Urinary bladder (tissue), 4 donors: ENCODE data around the gene MRPL27. TPM values are rescaled to one million over a fixed set of nuclear protein-coding genes. Genes with fewer than 3 reads are reported as not detected.
A peak's percentile ranks its signal among the peaks of the same experiment; 100 is the strongest.

Experiments used
- DNase-seq: peaks from one replicate; pipeline ENCODE4 v3.0.0-alpha.2; 2015; ENCODE audit errors: extremely low spot score
- H3K27ac ChIP-seq: one replicate; pipeline ENCODE4 v1.5.1; 2013; ENCODE audit warnings: low read depth, mild to moderate bottlenecking, moderate library complexity
- H3K36me3 ChIP-seq: one replicate; pipeline ENCODE4 v1.6.1; 2013; ENCODE audit warnings: mild to moderate bottlenecking, moderate library complexity; ENCODE audit not compliant: insufficient read depth
- H3K4me1 ChIP-seq: one replicate; pipeline ENCODE4 v1.6.1; 2013; ENCODE audit warnings: mild to moderate bottlenecking, moderate library complexity; ENCODE audit not compliant: insufficient read depth
- H3K4me3 ChIP-seq: one replicate; pipeline ENCODE4 v1.5.1; 2013; ENCODE audit warnings: low read depth, low read length
- WGBS: extraction: QIAGEN DNeasy Blood & Tissue Kit; methylation state at CpG from one replicate; pipeline ENCODE4 v1.1.7; 2013; 5-methylcytosine and 5-hydroxymethylcytosine counted together
- polyA plus RNA-seq: library from polyadenylated mRNA; stranded (reverse); fragments of 200-250 nt; gene quantifications from one replicate; pipeline ENCODE4 v1.2.3, GENCODE V29; 2013
- total RNA-seq: library from RNA; depleted of rRNA; stranded (reverse); fragments of >200 nt; gene quantifications from one replicate; pipeline ENCODE4 v1.2.3, GENCODE V29; 2014
- donor health status: healthy with polysubstance abuse.
- donor health status: healthy.

MRPL27 gene
- total and polyA plus RNA-seq, 2 donors, result 38.6 to 99.6 TPM

DNA sequence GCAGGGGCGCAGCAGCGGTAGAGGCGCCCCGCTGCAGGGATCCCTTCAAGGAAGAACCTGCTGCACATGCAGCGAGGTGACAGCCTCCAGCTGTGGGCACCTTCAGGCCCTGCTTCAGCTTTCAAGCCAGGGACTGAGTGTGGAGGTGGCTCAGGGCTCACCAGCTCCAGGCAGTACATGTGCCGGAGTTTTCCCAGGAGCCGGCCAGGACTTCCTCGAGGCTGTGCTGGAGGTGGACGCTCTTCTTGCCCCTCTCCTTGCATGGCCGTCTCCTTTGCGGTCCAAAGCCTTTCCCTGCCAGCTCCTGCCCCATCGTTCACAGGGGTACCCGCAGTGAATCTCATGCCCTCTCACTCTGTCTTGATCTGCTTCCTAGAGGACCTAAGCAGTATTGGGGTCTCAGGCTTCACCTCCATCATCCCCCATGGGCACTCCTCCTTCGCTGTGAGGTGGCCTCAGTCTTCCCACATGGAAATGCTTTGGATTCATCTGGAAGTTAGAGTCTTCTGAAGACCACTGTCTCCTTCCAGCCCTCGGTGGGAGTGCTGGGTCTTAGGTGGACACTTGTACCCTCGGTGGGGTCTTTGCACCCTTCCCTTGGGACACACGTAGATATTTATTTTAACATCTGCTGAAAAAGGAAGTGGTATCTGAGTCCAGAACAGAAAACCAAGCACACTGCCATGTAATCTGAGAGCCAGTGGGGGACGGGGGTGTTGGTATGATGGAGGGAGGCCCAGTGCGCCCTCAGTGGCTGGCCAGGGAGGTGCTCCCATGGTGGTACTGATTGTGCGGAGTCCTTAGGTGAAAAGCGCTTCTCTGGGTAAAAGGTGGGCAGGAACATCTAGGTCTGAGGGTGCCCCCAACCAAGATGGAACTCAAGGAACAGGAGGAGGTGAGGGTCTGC lies 20.0 kb downstream of the MRPL27 start:
- no peak for DNase-seq
- H3K36me3 ChIP-seq, result no peaks in the 10 kb centered on the region

DNA sequence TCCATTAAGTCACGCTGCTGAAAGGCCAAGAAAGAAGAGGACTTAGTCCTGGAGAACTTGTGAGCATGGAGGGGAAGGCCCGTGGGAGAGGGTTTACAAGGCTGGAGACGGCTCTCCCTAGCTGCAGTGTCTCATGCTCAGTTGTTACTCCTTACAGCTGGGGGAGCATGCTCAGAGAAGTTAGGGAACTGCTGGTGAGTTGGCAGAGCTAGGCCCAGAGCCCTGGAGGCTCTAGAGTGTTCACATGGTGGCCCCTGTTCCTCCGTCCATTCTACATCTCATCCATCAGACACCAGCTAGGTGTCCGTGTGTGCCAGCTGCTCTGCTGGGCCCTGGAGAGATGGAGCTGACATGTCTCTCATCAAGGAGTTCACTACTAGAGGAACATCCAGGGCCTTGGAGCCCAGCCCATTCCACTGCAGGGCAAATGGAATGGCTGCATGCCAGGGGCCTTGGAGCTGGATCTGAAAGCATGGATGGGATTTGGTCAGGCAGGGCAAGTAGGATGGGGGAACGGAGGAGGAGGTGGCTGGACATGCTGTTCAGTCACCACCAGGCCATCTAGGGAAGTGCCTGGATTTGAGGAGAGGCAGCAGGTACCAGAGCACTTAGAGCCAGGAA lies 20.8 kb downstream of the MRPL27 start:
- DNase-seq, result no peak
- H3K36me3 ChIP-seq, result no peaks in the 10 kb centered on the region
- no peak overlapping the region for H3K27ac ChIP-seq
- no peak overlapping the region for H3K4me3 ChIP-seq
- no peaks in the 10 kb centered on the region for H3K4me1 ChIP-seq
- 65% methylated on average over 6 of the region's 6 CpGs for WGBS

More for the DNA sequence above, 20.0 kb downstream of the MRPL27 start:
- Histone ChIP-seq H3K4me3 (no peak overlapping the region), H3K4me1 (no peaks in the 10 kb centered on the region), H3K27ac (no peak overlapping the region)
- 91% methylated on average over 21 of the region's 21 CpGs for WGBS

- WGBS, result 94% methylated on average over 2 of the region's 2 CpGs
- Histone ChIP-seq H3K4me3 (no peak overlapping the region), H3K4me1 (no peaks in the 10 kb centered on the region), H3K36me3 (no peaks in the 10 kb centered on the region), H3K27ac (no peak overlapping the region)
- no peak for DNase-seq
Measured at GRCh38 chr17:50350733-50351132, 22.3 kb downstream of the MRPL27 start.

GRCh38 chr17:50349243-50349600 lies 23.8 kb downstream of the MRPL27 start:
- H3K4me3 ChIP-seq, result no peak overlapping the region
- 96% methylated on average over 5 of the region's 5 CpGs for WGBS
- H3K4me1 ChIP-seq, result no peaks in the 10 kb centered on the region
- DNase-seq, result no peak
- H3K36me3 ChIP-seq, result no peaks in the 10 kb centered on the region
- H3K27ac ChIP-seq, result no peak overlapping the region

DNA sequence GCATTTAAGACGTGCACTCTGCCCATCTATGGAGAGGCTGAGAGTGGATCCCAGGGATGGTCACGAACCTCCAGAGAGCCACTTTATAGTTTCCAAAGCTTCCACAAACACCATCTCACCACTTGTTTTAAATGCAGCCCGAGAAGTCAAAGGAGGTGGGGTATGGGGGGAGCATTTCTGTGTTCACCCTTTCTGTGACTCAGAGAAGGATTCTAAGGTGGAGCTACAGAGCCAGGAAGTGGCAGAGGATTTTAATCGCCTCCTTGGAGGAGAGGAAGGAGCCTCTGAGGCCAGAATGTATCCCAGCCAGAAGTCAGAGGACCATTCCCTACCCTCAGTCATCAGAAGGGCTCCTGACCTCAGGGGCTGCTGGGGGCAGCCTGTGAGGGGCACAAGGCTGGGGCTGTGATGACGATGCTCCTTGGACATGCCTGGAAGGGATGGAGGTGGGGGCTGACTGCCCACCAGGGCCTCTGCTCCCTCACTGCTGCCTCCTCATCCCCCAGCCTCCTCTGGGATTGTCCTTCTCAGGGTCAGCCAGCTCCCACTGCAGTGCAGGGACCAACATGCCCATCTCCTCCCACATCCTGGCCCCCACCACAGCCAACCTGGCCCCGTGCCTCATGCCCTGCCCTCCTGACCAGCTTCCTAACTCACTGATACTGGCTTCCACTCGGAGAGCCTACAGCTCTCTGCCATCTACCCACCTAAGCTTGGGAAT lies 24.3 kb downstream of the MRPL27 start:
- no peaks in the 10 kb centered on the region for H3K4me1 ChIP-seq
- DNase-seq, result no peak
- H3K36me3 ChIP-seq, result no peaks in the 10 kb centered on the region
- H3K27ac ChIP-seq, result no peak overlapping the region
- WGBS, result 53% methylated on average over 7 of the region's 7 CpGs
- H3K4me3 ChIP-seq, result no peak overlapping the region

- Histone ChIP-seq H3K4me1 (no peaks in the 10 kb centered on the region), H3K4me3 (no peak overlapping the region), H3K36me3 (no peaks in the 10 kb centered on the region), H3K27ac (no peak overlapping the region)
- WGBS, result 73% methylated on average over 3 of the region's 3 CpGs
- DNase-seq, result no peak
Measured at GRCh38 chr17:50347894-50348291, 25.1 kb downstream of the MRPL27 start.

DNA sequence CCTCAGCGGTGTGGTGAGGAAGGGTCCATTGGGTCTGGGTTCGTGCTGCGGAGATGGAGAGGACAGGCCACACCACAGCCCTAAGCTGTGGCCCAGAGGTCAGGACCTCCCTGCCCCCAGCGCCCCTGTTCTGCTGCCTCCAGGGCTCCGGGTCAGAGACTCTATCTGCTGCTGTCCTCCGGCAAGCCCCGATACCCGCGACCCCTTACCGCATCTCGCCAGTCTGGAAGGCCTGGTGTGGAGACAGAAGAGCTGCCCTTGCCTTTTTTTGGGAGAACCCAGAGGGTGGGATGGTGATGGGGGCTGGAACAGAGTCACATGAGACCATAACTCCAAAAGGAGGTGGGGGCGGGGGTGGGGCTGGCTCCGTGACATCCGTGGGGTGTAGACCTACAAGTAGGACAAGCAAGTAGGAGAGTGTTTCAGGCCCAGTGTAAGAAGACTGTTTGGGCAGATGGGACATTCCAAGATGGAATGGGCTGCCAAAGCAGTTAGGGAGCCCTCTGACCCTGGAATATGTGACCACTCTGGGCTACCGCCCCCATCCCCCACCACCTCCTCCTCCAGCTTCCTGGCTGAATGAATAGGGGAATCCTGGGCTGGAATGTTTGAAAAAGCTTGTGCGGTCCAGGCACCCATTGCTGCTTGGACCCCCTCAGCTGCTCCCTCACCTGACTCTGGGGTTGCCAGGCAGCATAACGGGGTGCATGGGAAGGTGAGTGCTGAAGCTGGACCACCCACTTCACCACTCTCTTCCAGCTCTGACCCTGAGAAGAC lies 25.7 kb downstream of the MRPL27 start:
- 26% methylated on average over 17 of the region's 17 CpGs for WGBS
- no peak for DNase-seq

DNA sequence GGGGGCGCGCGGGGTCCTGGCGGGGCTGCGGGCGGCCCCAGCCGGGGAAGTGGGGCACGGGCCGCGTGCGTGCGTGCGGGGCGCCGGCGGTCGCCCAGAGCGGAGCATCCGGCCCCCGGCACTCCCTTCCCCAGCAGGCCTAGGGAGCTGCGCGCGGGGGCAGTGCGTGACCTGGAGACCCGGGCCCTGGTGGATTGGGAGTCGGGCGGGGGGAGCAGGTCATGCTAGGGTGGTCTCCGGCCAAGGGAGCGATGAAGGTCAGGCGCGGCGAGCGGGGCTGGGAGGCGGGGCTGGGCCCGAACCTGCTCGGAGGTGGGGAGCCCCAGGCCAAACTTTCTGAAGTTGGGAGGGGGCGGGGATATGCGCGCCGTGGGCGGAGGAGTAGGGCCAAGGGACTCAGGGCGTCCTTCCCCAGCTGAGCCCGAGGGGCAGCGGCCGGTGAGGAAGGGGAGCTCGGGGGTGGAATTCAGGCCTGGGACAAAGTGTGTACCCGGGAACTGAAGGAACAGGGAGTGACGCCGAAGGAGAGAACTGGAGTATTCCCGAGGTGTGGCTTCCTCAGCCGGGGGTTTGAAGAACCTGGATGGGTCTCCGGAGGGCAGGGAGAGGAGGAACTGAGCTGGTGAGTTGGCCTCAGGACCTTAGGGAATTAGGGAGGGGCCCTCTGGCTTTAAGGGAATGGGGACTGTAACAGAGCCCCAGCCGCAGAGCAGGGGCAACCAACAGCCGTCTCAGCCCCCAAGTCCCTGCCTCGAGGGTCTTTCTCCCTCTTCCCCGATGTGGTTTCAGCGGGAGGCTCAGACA lies 26.5 kb downstream of the MRPL27 start:
- Histone ChIP-seq H3K27ac (peak overlapping the region; percentile 26), H3K36me3 (no peaks in the 10 kb centered on the region), H3K4me1 (no peaks in the 10 kb centered on the region), H3K4me3 (peak overlapping the region; percentile 95)
- DNase-seq, result no peak
- WGBS, result 1% methylated on average over 56 of the region's 57 CpGs

More for the DNA sequence above, 25.7 kb downstream of the MRPL27 start:
- Histone ChIP-seq H3K27ac (no peak overlapping the region), H3K36me3 (no peaks in the 10 kb centered on the region), H3K4me1 (no peaks in the 10 kb centered on the region), H3K4me3 (peak overlapping the region; percentile 95)

DNA sequence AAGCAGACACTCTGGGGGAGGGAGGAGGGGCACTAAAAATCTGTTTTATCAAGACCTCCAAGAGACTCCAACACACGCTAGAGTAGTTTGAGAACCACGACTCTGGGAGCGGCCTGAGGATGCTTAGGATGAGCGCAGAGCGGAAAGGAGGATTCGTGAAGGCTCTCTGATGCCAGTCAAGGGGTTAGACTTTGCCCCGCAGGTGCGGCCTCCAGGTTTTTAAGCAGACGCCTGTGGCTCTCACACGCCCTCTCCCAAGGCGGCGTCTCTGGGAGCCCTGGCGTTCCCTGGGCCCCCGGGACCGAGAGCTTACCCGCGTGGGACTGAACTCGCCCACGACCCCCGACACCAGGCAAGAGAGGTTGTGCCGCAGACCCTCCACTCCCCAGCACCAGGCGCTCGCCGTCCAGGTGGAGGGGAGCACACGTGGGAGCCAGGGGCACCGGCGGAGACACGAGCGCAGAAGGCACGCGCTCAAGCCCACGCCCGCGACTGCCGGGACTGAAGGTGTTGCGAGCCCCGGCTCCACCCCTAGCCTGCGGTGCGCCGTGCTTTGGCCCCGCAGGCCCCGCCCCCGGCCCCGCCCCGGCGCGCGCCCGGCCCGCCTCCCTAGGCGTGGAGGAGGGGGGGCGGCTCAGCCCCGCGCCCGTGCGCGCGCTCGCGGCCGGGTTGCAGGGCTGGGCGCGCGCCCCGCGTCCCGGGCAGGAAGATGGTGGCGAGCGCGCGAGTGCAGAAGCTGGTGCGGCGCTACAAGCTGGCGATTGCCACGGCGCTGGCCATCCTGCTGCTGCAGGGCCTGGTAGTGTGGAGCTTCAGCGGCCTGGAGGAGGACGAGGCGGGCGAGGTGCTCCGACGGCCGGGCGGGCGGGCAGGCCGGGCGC lies 27.3 kb downstream of the MRPL27 start, which contains the start of gene XYLT2:
Gene XYLT2 (plus strand): TSS at position 695 of the 881 bp plus-strand sequence. CDS start 15 bp downstream, at position 710.
- Histone ChIP-seq H3K27ac (peak within 1 kb of the TSS; percentile 26), H3K36me3 (no peaks in the 10 kb centered on the region), H3K4me3 (peak within 1 kb of the TSS; percentile 95), H3K4me1 (no peaks in the 10 kb centered on the region)
- DNase-seq, result peak; percentile 49
- WGBS, result 2% methylated on average over 87 of the region's 87 CpGs

DNA sequence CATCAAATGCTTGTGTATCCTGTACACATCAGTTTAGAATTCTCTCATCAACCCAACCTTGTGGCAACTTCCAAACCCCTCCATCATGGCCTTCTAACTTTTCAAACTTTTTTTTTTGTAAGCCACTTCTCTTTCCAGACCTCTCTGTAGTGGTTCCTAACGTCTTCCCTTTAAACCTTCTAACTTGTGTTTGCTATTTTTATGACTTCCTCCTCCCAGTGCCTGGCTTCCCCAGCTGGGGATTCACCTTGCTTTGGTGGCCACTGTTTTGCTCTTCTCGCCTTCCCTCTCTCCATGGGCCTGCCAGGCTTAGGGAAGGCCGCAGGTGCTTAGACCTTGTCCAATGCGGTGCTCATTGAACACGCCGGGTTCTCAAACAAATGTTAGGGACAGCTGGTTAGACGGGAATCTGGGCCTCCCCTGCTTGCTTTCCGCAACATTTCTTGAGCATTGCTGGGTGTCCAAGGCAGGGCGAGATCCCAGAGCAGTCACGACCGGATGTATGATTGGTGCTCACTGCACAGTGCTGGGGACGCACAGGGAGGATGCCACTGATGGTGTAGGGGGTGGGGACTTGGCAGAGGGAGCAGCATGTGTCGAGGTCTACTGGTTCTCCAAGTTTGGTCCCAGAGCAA lies 28.1 kb downstream of the MRPL27 start:
- no peak overlapping the region for H3K4me3 ChIP-seq
- H3K4me1 ChIP-seq, result no peaks in the 10 kb centered on the region
- DNase-seq, result no peak
- H3K27ac ChIP-seq, result no peak overlapping the region
- 62% methylated on average over 13 of the region's 13 CpGs for WGBS
- no peaks in the 10 kb centered on the region for H3K36me3 ChIP-seq

DNA sequence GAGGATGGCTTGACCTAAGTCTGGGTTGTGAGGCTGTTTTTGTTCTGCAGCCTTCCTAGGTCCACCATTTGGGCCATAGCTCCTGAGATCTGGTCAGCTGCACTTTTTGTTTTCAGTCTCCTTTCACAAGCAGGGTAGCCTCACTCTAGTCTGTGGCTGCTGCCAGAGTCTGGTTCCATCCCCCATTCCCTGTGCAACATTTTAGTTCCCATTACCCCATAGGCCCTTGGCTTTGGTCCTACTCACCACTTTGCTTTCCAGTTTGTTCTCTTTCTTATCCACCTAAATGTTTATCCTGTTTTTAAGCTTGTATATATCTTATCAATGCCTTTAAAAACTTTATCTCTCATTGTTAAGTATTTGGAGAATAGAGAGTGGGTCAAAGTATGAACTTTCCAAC lies 33.6 kb downstream of the MRPL27 start:
- DNase-seq, result no peak
- Histone ChIP-seq H3K4me1 (no peaks in the 10 kb centered on the region), H3K4me3 (no peak overlapping the region), H3K36me3 (no peaks in the 10 kb centered on the region), H3K27ac (no peak overlapping the region)
